ENCODE data around the gene ZCCHC8.
"Not testable (repeated sequence)": the region's sequence is repeated elsewhere in the genome, so short reads cannot be mapped to it uniquely, and the experiment has no call there.

ZCCHC8 gene

GRCh38 chr12:122500685-122501488 is at the start of gene ZCCHC8:
Gene ZCCHC8, minus strand, starts transcription at chr12:122500932. Its CDS starts 92 bp downstream, at chr12:122500840.
- peak; percentile 100 for DNase-seq

GRCh38 chr12:122547330-122547729 is 46.6 kb upstream of the ZCCHC8 start:
- DNase-seq: no peak

GRCh38 chr12:122545855-122546254 is 45.1 kb upstream of the ZCCHC8 start:
- DNase-seq: no peak

- no peak for DNase-seq
Observed at GRCh38 chr12:122544537-122544936, 43.8 kb upstream of the ZCCHC8 start.

- DNase-seq: no peak
Observed at GRCh38 chr12:122538496-122538895, 37.8 kb upstream of the ZCCHC8 start.

GRCh38 chr12:122537021-122537420 is 36.3 kb upstream of the ZCCHC8 start:
- DNase-seq: no peak

- no peak for DNase-seq
Observed at GRCh38 chr12:122533856-122534255, 33.1 kb upstream of the ZCCHC8 start.

- no peak for DNase-seq
Observed at GRCh38 chr12:122528992-122529391, 28.3 kb upstream of the ZCCHC8 start.

GRCh38 chr12:122528582-122528981 is 27.9 kb upstream of the ZCCHC8 start:
- DNase-seq: no peak

- peak; percentile 65 for DNase-seq
Observed at GRCh38 chr12:122527478-122527944, 26.8 kb upstream of the ZCCHC8 start.

- DNase-seq: peak; percentile 100
Observed at GRCh38 chr12:122526683-122527477, 26.1 kb upstream of the ZCCHC8 start, which contains the start of the genes KNTC1 and RSRC2. Gene KNTC1, plus strand, starts transcription at chr12:122527249. Its CDS starts 2,815 bp downstream, at chr12:122530064. Gene RSRC2, minus strand, starts transcription at chr12:122526936. Its CDS starts 83 bp downstream, at chr12:122526853.

- DNase-seq: no peak
Observed at GRCh38 chr12:122523846-122524718, 23.4 kb upstream of the ZCCHC8 start.

GRCh38 chr12:122523280-122523679 is 22.5 kb upstream of the ZCCHC8 start:
- DNase-seq: no peak

GRCh38 chr12:122520676-122521075 is 19.9 kb upstream of the ZCCHC8 start:
- DNase-seq: no peak

GRCh38 chr12:122519418-122519817 is 18.7 kb upstream of the ZCCHC8 start:
- no peak for DNase-seq

- no peak for DNase-seq
Observed at GRCh38 chr12:122518908-122519307, 18.2 kb upstream of the ZCCHC8 start.

GRCh38 chr12:122517877-122518276 is 17.1 kb upstream of the ZCCHC8 start:
- no peak for DNase-seq

- DNase-seq: no peak
Observed at GRCh38 chr12:122516544-122517361, 16.0 kb upstream of the ZCCHC8 start.

GRCh38 chr12:122515275-122515674 is 14.5 kb upstream of the ZCCHC8 start:
- no peak for DNase-seq

- DNase-seq: no peak
Observed at GRCh38 chr12:122513660-122514059, 12.9 kb upstream of the ZCCHC8 start.

- not testable (repeated sequence) for DNase-seq
Observed at GRCh38 chr12:122513028-122513427, 12.3 kb upstream of the ZCCHC8 start.

- DNase-seq: no peak
Observed at GRCh38 chr12:122508163-122508562, 7.4 kb upstream of the ZCCHC8 start.
